GM19324 (cell line): ENCODE results near the gene CTU1.
A peak's percentile ranks its signal among the peaks of the same experiment; 100 is the strongest.

Experiments
- ATAC-seq: cut with Tn5 transposase; IDR thresholded peaks from one replicate; pipeline ENCODE4 v1.9.1; 2021; ENCODE audit warnings: mild to moderate bottlenecking, moderate library complexity; ENCODE audit not compliant: unreplicated experiment, low FRiP score

The CTU1 gene

DNA sequence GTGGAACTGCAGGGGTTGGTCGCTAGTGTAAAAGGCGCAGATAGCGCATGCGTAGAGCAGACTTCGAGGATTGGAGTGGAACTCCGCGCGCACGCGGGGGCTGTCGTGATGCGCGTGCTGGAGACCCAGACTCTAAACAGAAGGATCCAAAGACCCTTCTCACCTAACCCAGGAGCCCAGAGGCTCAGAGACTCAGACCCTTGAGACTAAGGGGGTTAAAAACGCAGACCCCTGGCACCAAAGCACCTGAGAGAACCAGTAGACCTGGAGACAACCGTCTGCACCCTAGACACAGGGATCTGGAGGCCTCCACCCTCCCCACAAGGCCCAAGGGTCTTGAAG, 567 bp upstream of the CTU1 start:
- peak; percentile 48 for ATAC-seq

DNA sequence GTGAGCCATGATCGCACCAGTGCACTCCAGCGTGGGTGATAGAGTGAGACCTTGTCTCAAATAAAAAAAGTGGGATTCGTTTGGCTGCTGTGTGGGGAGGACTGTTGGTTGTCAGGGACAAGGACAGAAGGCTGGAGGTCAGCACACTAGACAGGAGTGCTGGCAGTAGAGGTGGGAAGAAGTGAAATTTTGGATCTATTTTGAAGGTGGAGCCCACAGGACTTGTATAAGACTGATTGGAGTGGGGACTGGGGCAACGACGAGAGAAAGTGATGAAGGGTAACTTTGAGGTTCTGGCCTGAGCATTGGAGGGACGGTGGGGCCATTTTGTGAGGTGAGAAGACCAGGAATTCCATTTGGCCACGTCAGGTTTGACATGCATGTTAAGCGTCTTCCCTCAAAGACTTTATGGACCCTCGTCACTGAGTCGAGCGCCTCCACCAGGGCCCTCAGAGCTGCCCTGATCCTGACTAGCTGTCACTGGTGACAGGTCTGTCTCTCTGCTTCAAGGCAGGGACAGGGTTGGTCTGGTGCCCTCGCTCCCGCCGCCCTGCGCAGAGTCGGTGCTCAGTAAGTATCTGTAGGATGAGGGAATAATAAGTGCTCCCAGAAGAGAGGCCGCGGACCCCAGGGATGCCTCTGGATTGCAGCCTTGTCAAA, 673 bp downstream of the CTU1 start:
- ATAC-seq, result no peak

DNA sequence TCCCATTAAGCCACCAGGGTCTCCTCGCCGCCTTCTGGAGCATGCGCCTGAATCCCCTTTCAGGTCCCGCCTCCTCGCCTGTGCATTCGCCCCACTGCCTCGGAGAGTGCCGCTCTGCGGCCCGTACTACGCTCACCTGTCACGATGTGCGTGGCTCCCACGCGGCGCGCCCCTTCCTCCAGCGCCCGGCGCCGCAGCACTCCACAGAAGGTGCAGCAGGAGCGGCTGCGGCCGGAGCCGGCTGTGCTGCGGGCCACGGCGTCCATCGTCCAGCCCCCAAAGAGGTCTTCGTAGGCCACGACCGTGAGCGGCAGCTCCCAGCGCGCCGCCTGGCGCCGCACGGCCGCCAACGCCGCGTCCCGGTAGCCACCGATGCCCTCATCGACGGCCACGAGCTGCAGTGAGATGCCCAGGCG, 4.3 kb downstream of the CTU1 start:
- ATAC-seq, result no peak

DNA sequence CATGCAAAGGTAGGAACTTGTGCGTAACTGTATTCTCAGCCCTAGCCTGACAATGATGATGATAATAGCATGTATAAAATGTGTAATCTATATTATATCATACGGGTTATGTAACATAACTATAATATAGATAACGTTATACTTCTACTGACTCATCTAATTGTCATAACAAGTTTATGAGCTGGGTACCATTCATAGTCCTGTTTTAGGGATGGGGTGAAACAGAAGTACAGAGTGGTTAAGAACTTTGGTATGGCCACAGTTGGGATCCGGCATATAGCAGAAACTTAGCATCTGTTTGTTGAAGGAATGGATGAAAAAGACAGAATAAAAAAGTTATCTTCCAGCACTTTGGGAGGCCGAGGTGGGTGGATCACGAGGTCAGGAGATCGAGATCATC, 5.2 kb downstream of the CTU1 start:
- no peak for ATAC-seq

DNA sequence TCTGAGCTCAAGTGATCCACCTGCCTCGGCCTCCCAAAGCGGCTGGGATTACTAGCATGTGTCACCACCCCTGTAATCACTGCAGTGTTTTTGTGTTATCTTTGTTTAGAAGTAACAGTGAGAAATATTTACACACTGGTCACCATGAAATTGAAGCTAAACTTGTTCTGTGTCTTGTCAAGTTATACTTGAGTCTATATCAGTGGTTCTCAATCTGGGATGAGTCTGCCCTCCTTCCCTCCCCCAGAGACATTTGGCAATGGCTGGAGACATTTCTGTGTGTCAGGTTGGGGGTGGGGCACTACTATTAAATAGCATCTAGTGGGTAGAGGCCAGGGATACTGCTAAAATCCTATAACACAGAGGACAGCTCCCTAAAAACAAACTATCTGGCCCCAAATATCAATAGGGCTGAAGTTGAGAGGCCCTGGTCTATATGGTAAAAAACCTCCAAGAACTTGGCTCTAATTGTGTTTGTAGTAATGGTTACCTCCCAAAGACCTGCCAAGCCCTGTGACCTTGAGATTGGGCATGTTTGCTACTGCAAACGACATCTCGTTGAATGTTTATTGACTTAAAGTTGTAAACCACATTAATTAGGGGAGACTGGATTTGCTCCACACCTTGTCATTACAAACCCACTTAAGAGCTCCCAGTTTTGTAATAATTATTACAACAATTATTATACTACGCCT, 6.9 kb downstream of the CTU1 start:
- ATAC-seq, result no peak

DNA sequence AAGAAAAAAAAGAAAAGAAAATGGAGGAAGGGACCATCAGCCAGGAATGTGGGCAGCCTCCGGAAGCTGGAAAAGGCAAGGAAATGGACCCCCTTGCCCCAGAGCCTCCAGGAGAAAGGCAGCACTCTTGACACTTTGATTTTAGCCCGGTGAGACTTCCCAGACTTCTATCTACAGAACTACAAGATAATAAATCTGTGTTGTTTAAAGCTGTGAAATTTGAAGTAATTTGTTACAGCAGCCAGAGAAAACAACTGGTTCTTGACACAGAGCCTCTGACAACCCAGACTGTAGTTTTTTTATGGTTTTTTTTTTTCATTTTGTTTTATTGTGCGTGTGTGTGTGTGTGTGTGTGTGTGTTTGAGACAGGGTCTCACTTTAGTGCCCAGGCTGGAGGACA, 7.6 kb downstream of the CTU1 start:
- ATAC-seq, result no peak

DNA sequence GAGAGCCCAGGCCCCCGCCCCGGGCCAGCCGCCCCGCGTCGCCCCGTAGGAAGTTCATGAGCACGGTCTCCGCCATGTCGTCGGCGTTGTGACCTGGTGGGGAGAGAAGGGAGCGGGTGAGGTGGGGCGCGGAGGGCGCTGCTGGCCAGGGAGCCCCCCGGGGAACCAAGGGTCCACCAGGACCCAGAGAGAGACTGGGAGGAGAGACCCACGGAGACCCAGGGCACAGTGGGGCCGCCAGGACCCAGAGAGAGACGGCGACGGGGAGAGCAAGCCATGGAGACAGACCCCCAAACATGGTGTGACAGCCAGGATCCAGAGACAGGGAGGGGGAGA, 9.2 kb downstream of the CTU1 start:
- no peak for ATAC-seq

DNA sequence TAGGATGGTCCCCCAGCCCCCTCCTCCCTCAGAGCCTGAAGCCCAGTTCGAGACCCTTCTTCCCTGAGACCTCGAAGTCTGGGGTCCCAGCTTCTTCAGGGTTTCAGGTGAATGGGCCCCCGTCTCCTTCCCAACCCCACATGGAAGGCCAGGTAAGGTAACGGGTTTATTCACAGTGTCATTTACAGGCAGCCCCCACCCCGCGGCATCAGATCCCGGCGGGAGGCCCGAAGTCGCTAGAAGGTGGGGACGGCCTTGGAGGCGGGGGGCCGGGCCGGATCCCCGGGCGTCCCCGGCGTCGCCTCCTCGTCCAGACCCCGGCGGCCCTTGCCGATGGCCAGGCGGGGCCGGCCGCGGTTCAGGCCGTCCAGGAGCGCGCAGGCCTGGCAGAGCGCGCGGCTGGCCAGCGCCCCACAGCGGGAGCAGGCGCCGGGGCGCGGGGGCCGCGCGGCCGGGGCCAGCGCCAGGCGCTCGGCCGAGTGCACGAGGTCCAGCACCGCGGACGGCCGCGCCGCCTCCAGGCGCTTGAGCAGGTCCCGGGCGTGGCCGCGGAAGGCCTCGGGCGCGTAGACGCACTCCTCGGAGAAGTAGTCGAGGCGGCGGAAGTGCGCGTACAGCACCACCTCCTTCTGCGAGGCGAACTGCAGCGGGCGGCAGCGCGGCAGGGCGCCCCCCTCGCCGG, 9.7 kb downstream of the CTU1 start:
- no peak for ATAC-seq

DNA sequence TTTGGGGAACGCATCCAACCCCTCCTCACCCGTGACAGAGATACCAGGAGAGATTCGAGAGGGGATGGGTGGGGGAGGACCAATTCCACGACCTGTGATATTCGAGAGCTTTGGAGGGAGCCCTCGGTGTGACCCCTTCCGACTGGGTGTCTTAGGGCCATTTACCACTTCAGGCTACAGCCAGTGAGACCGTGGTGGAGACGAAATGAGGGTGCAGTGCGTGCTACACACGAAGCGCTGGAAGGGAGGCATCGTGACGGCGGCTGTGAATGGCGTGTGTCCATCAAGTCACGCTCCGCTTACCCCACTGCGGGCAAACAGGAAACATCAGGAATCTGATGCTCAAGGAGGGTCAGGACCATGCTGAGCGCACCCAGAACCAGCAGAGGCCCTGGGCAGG, 10.4 kb downstream of the CTU1 start:
- ATAC-seq, result no peak

DNA sequence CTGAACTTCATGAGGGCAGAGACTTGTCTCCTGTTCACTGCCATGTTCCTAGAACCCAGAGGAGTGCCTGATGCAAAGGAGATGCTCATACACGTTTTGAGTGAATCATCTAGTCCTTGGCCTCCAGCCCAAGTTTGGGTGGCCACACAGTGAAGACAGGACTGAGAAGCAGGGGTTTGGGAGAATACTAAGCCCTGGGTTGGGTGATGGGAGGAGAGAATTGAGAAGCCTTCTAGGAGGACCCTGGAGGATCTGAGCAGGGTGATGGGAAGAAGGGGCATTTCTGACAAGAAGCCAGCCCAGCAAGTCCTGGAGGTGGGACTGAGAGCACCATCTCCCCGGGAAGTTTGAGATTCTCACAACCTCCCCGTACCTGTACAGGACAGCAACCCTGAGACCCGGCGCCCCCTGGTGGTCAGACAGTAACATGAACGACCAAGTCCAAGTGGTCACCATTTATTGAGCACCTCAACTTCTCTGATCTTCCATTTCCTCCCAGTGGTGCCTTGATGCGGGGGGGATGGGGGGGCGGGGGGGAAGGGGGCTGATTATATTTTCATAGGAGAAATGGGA, 11.0 kb downstream of the CTU1 start:
- no peak for ATAC-seq

DNA sequence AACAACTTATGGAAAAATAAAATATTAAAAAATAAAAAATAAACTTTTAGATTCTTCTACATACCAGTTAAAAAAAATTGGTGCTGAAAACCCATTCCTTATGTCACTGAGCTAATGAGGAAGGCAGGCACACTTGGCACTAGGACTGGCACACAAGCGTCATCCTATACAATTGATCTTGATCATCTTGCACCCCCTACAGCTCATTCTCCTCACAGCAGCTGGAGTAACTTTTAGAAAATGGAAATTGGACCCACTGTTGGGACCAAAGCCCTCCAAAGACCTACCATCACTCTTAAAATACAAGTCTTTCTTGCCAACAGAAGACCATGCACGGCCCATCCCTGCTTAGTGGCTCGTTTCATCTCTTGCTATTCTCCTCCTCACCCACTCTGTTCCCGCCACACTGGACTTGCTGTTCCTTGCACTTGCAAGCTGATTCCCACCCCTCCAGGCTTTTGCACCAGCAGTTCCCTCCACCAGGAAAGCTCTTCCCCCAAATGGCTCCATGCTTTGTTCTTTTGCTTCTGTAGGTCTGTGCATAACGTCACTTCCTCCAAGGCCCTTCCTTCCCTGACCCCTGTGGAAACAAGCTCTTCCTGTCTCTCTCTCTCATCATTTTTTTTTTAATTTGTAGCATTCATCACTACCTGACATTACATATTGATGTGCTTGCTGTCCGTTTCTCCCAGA, 11.6 kb downstream of the CTU1 start:
- ATAC-seq, result no peak

DNA sequence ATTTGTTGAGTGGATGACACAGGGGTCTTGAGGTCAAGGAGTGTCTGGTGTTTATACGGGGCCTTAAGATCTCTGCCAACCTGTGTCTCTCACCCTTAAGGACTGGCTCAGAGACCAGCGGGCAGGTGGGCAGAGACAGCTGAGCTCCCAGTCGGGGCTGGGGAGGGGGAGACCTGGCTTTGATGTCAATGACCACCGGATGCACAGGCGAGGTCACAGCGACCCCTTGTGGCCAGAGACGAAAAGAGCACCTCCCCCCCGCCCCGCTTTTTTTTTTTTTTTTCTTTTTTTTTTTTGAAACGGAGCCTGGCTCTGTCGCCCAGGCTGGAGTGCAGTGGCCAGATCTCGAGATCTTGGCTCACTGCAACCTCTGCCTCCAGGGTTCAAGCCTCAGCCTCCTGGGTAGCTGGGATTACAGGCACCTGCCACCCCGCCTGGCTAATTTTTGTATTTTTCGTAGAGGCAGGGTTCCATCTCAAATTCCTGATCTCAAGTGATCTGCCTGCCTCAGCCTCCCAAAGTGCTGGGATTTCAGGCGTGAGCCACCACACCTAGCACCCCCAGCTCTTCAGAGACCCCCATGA, 13.4 kb downstream of the CTU1 start:
- no peak for ATAC-seq

DNA sequence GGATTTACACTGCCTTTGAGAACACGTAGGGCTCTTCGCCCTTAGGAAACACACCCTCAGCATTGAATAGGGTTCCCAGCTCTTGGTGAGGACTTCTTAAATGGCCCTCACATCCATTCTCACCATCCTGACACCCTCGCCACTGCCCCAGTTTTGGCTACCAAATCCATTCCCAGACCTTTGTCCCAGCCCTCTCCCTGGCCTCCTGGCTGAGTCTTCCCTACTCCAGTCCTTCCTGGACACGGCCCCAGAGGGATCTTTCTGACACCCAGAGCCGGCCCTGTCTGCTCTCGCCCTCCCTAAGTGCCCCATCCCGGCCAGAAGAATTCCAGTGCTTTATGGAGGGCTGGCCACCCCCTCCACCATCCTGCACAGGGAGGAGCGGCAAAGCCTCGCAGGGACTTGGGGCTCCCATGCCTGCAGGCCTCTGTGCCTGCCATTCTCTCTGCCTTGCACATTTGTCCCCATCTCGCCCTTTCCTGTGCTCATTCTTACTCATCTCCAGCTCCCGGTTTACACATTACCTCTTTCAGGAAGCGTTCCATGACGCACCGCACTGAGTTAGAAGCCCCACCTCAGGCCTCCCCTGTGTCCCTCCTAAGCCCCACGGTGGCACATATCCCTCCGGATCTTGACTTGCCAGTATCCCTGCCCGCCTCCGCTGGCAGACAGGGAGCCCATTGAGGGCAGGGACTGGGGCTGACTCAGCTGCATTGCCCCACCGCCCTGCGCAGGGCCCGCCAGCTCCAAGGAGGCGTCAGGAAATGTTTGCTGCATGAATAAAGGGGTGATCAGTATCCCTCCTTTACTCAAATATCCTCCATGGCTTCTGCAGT, 14.5 kb downstream of the CTU1 start:
- ATAC-seq, result no peak

DNA sequence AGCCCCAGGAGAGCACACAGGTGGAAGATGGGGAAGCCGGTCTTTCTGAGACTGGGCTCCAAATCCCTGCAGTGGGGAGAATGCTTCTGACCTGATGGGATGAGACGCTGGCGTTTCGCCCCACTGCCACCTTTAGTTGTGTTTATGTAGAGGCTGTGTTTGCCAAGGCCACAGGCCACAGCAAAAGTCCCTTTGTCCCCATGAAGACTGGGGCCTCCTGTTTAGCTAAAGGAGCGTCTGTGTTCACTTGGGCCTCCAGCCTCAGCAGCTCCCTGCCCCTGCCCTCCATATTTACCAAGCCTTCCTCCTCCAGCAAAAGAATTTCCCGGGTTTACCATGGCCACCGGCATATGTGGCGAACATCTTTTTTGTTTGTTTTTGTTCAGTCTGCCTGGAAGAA, 15.1 kb downstream of the CTU1 start:
- ATAC-seq, result no peak

DNA sequence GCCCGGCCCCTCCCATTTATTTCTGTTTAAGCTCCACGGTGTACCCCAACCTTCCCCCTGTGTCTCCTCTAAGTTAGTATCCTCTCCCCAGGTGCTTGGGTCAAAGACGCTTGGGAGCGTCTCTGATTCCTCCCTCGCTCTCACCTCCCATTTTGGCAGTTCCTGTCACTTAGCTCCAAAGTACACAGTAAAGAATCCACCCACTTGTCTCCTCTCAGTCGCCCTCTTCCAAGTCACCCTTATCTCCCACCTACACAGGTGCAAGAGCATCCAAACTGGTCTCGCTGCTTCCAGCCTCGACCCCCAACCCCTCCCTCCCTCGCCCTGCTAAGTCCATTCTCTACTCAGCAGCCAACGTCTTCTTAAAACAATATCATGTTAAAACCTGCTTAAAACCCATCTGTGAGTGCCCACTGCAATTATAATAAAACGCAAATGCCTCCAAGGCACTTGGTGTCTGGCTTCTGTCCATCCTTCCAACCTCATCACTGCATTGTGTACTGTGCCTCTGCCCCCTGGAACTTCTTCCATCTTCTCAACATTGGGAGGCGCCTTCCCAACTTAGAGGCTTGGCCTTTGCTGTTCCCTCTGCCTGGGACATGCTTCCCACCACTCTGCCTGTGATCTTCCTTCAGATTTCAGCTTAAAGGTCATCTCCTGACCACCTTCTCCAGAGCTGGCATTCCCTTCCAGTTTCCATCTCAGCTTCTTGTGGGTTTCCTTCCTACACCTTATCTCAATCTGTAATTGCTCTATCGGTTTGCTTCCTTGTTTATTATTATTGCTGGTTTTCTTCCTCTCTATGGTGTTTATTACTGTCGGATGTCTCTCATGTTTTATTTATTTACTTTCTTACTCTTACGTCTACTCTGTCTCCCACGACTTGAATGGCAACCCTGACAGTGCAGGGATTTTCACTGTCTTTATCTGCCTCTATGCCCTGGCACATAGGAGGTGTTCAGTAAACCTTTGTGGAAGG, 16.0 kb downstream of the CTU1 start:
- ATAC-seq, result no peak

DNA sequence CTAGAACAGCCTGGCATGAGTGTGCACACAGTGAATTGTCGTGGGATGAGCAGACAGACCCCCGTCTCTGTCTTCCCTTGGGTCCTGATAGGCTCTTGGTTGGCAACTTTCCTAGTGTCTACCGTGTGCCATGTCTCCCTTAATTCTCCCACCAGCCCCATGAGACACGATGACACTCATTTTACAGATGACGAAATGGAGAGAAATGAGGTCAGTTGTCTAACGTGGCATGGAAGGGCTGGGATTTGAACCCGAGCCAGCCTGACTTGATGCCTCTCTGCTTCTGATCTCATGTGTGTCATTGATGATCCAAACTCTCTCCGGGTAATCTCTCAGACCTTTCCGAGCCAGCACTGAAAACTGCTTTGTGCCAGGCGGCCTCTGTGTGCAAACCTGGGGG, 17.1 kb downstream of the CTU1 start:
- no peak for ATAC-seq

DNA sequence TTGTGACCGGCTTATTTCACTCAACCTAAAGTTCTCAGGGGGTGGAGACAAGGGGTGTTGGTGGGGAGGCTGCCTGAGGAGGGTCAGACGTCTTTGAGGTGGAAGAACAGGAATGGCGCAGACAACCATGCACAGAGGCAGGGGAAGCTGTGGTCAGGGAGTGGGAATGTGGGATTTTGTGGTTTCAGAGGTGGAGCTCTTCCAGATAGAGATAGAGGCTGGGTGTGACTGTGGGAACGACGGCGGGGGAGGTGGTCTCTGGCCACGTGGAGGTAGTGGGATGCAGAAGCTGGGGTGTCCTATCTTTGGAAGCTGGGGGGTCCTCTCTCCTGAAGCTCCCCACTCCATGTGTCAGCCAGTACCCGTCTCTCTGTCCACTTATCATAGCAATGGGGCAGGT, 17.7 kb downstream of the CTU1 start:
- ATAC-seq, result no peak

DNA sequence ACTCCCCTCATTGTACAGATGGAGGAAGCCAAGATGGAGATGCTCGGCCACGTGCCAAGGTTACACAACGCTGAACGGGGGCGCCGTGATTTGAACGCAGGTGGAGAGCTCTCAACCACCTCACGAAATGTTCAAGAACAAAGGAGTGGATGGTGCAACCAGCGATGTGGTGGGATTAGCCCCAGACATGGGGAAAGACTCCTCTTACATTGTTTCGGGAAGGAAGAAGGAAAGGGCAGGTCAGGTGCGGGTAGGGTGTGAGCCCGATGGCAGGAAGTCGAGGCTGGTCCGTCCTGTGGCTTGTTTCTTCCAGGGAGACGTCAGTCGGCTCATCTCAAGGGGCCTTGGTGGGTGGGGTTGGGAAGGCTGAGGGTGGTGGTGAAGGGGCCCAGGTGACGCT, 18.4 kb downstream of the CTU1 start:
- no peak for ATAC-seq
